ENCODE data around the gene JMJD7.

Gene JMJD7

GRCh38 chr15:41827880-41828806, at the start of gene JMJD7:
Gene JMJD7 (plus strand): TSS chr15:41828092. CDS start chr15:41828125, 33 bp downstream.
- peak; percentile 100 for DNase-seq (ENCODE audit: low spot score)

- DNase-seq (ENCODE audit: low spot score): no peak
Measured at GRCh38 chr15:41778521-41778920, 49.4 kb upstream of the JMJD7 start.

- DNase-seq (ENCODE audit: low spot score): no peak
Measured at GRCh38 chr15:41779662-41780157, 48.2 kb upstream of the JMJD7 start.

- no peak for DNase-seq (ENCODE audit: low spot score)
Measured at GRCh38 chr15:41780266-41780665, 47.6 kb upstream of the JMJD7 start.

GRCh38 chr15:41780727-41781126, 47.2 kb upstream of the JMJD7 start:
- DNase-seq (ENCODE audit: low spot score): no peak

- no peak for DNase-seq (ENCODE audit: low spot score)
Measured at GRCh38 chr15:41782371-41783282, 45.3 kb upstream of the JMJD7 start.

GRCh38 chr15:41783296-41783695, 44.6 kb upstream of the JMJD7 start:
- no peak for DNase-seq (ENCODE audit: low spot score)

- no peak for DNase-seq (ENCODE audit: low spot score)
Measured at GRCh38 chr15:41788262-41788661, 39.6 kb upstream of the JMJD7 start.

- no peak for DNase-seq (ENCODE audit: low spot score)
Measured at GRCh38 chr15:41789236-41789635, 38.7 kb upstream of the JMJD7 start.

- no peak for DNase-seq (ENCODE audit: low spot score)
Measured at GRCh38 chr15:41789662-41790061, 38.2 kb upstream of the JMJD7 start.

GRCh38 chr15:41790169-41790568, 37.7 kb upstream of the JMJD7 start:
- no peak for DNase-seq (ENCODE audit: low spot score)

GRCh38 chr15:41790756-41791546, 36.9 kb upstream of the JMJD7 start:
- no peak for DNase-seq (ENCODE audit: low spot score)

GRCh38 chr15:41791547-41791937, 36.4 kb upstream of the JMJD7 start:
- no peak for DNase-seq (ENCODE audit: low spot score)

- DNase-seq (ENCODE audit: low spot score): no peak
Measured at GRCh38 chr15:41792000-41792637, 35.8 kb upstream of the JMJD7 start.

- no peak for DNase-seq (ENCODE audit: low spot score)
Measured at GRCh38 chr15:41794081-41794480, 33.8 kb upstream of the JMJD7 start.

- no peak for DNase-seq (ENCODE audit: low spot score)
Measured at GRCh38 chr15:41795996-41796856, 31.7 kb upstream of the JMJD7 start.

- peak; percentile 82 for DNase-seq (ENCODE audit: low spot score)
Measured at GRCh38 chr15:41797201-41797944, 30.5 kb upstream of the JMJD7 start.

- no peak for DNase-seq (ENCODE audit: low spot score)
Measured at GRCh38 chr15:41798607-41799487, 29.0 kb upstream of the JMJD7 start.

- no peak for DNase-seq (ENCODE audit: low spot score)
Measured at GRCh38 chr15:41799488-41799805, 28.4 kb upstream of the JMJD7 start.
